ENCODE results near the gene BRK1.

- TF ChIP-seq EZH2 (IDR thresholded peaks at IDR 0.05; ENCODE audit: borderline replicate concordance, insufficient read depth, low read depth, low read length, poor library complexity, severe bottlenecking) (no peak), CTCF (IDR thresholded peaks at IDR 0.05) (no peak)
Measured at GRCh38 chr3:10106919-10107318, 8.6 kb upstream of the BRK1 start.
